Limb (tissue), 2 donors: ENCODE results near the gene MEIS1.
A peak's percentile ranks its signal among the peaks of the same experiment; 100 is the strongest.

Experiments used
- DNase-seq, 2 donors: peaks; one replicate each; pipeline ENCODE4 v3.0.0-alpha.2; 2016; ENCODE audit errors: extremely low spot score in 2 of 2

MEIS1 gene

GRCh38 chr2:66431846-66432587, 2.9 kb upstream of the MEIS1 start:
- peak in 1 of 2 donors; percentile 63 for DNase-seq

- DNase-seq, result peak; percentile 96 to 97
Observed at GRCh38 chr2:66432801-66433694, 1.9 kb upstream of the MEIS1 start.

- DNase-seq, result no peak
Observed at GRCh38 chr2:66433695-66433944, 1.3 kb upstream of the MEIS1 start.

- DNase-seq, result peak in 1 of 2 donors; percentile 79
Observed at GRCh38 chr2:66433945-66434678, 813 bp upstream of the MEIS1 start.

GRCh38 chr2:66435549-66435875, 587 bp downstream of the MEIS1 start:
- no peak for DNase-seq

- DNase-seq, result no peak
Observed at GRCh38 chr2:66435963-66436362, 1.0 kb downstream of the MEIS1 start.

- no peak for DNase-seq
Observed at GRCh38 chr2:66436581-66437001, 1.7 kb downstream of the MEIS1 start.

- peak in 1 of 2 donors; percentile 37 for DNase-seq
Observed at GRCh38 chr2:66437109-66437690, 2.3 kb downstream of the MEIS1 start.

- peak in 1 of 2 donors; percentile 68 for DNase-seq
Observed at GRCh38 chr2:66437691-66438497, 3.0 kb downstream of the MEIS1 start.

GRCh38 chr2:66438498-66438833, 3.5 kb downstream of the MEIS1 start:
- DNase-seq, result no peak

- peak in 1 of 2 donors; percentile 67 for DNase-seq
Observed at GRCh38 chr2:66438891-66439811, 4.2 kb downstream of the MEIS1 start.

- DNase-seq, result peak in 1 of 2 donors; percentile 74
Observed at GRCh38 chr2:66439812-66440542, 5.1 kb downstream of the MEIS1 start.

GRCh38 chr2:66440708-66441497, 6.0 kb downstream of the MEIS1 start:
- peak in 1 of 2 donors; percentile 60 for DNase-seq

- peak in 1 of 2 donors; percentile 46 for DNase-seq
Observed at GRCh38 chr2:66441581-66442320, 6.8 kb downstream of the MEIS1 start.

- DNase-seq, result no peak
Observed at GRCh38 chr2:66442516-66443185, 7.7 kb downstream of the MEIS1 start.

- peak in 1 of 2 donors; percentile 53 for DNase-seq
Observed at GRCh38 chr2:66443186-66443978, 8.5 kb downstream of the MEIS1 start.
